Skeletal muscle satellite cell (primary cell): ENCODE measurements around the gene NT5DC1.
"Not testable (repeated sequence)": the region's sequence is repeated elsewhere in the genome, so short reads cannot be mapped to it uniquely, and the experiment has no call there.

Source experiments
- H3K27me3 ChIP-seq: 2 replicates; pipeline ENCODE4 v1.7.0; 2013; ENCODE audit warnings: low read length; ENCODE audit not compliant: control insufficient read depth, insufficient read depth
- H3K36me3 ChIP-seq: 2 replicates; pipeline ENCODE4 v1.7.0; 2013; ENCODE audit warnings: mild to moderate bottlenecking, control low read depth, low read length; ENCODE audit not compliant: insufficient read depth
- H3K4me1 ChIP-seq: 2 replicates; pipeline ENCODE4 v1.7.0; 2013; ENCODE audit warnings: low read length; ENCODE audit not compliant: control insufficient read depth, insufficient read depth
- H3K4me2 ChIP-seq: 2 replicates; pipeline ENCODE4 v1.7.0; 2013; ENCODE audit warnings: mild to moderate bottlenecking, low read length
- H3K4me3 ChIP-seq: 2 replicates; pipeline ENCODE4 v1.7.0; 2013; ENCODE audit warnings: low read length
- H3K9ac ChIP-seq: 2 replicates; pipeline ENCODE4 v1.7.0; 2013; ENCODE audit warnings: mild to moderate bottlenecking, low read depth, low read length, moderate library complexity
- H3K9me3 ChIP-seq: replicated peaks from 2 replicates; pipeline ENCODE4 v1.7.0; 2013; ENCODE audit warnings: mild to moderate bottlenecking, control low read depth, low read length

NT5DC1 gene

GRCh38 chr6:116094041-116094440 is 6.6 kb upstream of the NT5DC1 start:
- Histone ChIP-seq H3K4me1 (no peaks in the 10 kb centered on the region), H3K9ac (no peak overlapping the region), H3K27me3 (no peaks in the 10 kb centered on the region), H3K4me2 (no peak overlapping the region), H3K9me3 (no peaks in the 10 kb centered on the region), H3K36me3 (no peaks in the 10 kb centered on the region), H3K4me3 (no peak overlapping the region)

DNA sequence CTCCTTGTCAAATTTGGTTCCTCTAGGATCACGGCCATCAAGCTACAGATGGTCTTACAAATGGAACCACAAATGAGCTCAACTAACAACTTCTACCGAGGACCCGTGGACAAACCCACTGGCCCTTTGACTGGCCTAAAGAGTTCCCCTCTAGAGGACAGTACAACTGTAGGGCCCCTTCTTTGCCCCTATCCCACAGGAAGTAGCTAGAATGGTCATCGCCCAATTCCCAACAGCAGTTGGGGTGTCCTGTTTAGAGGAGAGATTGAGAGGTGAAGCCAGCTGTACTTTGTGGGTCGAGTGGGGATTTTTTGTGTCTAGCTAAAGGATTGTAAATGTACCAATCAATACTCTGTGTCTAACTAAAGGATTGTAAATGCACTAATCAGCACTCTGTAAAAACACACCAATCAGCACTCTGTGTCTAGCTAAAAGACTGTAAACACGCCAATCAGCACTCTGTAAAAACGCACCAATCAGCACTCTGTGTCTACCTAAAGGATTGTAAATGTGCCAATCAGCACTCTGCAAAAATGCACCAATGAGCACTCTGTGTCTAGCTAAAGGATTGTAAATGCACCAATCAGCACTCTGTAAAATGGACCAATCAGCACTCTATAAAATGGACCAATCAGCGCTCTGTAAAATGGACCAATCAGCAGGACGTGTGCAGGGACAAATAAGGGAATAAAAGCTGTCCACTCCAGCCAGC is 4.4 kb upstream of the NT5DC1 start:
- H3K4me2 ChIP-seq, H3K4me3 ChIP-seq, H3K27me3 ChIP-seq, H3K4me1 ChIP-seq, H3K9me3 ChIP-seq, H3K36me3 ChIP-seq, H3K9ac ChIP-seq: not testable (repeated sequence)

DNA sequence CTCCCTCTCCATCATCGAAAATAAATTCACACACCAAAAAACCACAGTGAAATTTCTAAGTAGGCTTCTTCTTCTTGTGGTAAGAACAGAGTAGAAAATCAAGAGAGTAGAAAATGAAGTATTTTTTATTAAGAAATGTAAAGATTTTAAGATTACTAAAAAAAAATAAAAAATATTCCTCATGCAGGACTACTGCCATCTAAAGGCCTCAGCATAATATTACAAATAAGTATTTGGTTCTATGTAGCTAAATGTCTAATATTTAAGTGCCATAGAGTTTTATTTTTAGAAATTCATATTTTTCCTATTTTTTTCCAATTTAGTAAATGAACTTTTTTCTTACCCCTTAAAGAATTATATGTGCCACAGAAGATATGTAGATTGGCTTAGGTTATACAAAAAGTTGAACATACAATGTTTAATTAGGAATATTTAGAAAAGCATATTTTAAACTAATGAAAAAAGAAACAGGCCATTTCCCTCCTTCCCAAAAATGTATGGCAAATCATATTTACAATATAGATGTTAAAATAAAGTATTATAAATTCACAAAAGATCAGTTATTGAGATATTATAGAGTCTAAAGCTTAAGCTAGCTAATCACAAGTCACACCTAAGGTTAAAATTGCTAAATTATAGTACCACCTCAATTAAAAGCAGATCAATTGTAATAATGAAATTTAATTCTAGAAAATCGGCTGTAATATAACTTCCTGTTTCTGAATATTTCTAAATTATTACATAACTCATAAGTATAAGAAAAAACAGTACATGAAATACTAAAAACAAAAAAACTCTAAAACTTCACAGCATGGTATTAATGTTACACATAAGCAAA is 3.5 kb upstream of the NT5DC1 start:
- Histone ChIP-seq H3K4me2 (no peak overlapping the region), H3K4me1 (peaks cover 12% of the 10 kb centered on the region), H3K9ac (no peak overlapping the region), H3K4me3 (no peak overlapping the region), H3K36me3 (no peaks in the 10 kb centered on the region), H3K27me3 (no peaks in the 10 kb centered on the region), H3K9me3 (no peaks in the 10 kb centered on the region)

DNA sequence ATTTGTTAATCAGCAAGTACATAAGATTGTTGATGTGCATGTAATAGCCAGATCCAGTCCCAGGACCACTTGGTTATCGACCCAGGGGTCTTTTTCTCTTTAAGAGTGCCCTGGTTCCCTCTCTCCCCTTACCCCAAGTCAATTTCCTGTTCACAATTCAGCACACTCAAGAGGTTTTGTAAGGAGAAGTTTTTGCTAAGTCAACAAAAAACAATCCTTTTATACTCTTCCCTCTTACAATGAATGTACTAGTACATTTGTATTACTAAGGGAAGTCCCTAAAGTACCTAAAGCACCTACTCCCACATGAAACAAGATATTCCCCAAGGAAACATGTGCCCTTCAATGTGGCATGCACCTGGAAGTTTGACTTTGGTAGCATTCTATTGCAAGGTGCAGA is 1.6 kb upstream of the NT5DC1 start:
- Histone ChIP-seq H3K9me3 (no peaks in the 10 kb centered on the region), H3K9ac (no peak overlapping the region), H3K4me2 (no peak overlapping the region), H3K4me1 (peaks cover 12% of the 10 kb centered on the region), H3K27me3 (no peaks in the 10 kb centered on the region), H3K4me3 (no peak overlapping the region), H3K36me3 (no peaks in the 10 kb centered on the region)

- no peaks in the 10 kb centered on the region for H3K9me3 ChIP-seq
- peaks cover 12% of the 10 kb centered on the region for H3K4me1 ChIP-seq
- H3K9ac ChIP-seq: peak overlapping the region; percentile 88
- no peaks in the 10 kb centered on the region for H3K27me3 ChIP-seq
- H3K4me3 ChIP-seq: peak overlapping the region; percentile 92
- peak overlapping the region; percentile 93 for H3K4me2 ChIP-seq
- no peaks in the 10 kb centered on the region for H3K36me3 ChIP-seq
These were observed 657 bp downstream of the NT5DC1 start for GRCh38 chr6:116101302-116101718.

DNA sequence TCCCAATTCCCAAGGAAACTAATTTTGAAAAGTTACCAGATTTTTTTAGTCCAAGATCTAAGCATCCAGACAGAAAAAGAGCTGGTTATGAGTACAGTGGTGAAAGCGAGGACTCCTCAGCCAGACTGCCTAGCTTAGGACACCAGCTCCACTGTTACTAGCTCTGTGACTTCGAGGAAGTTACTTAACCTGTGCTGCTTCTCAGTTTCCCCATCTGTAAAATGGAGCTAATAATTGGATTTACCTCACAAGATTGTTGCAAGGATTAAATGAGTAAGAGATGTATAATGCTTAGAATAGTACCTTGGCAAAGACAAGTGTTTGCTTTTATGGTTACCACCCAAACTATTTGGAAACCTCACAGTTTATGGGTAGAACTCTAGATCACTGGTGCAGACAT is 1.1 kb downstream of the NT5DC1 start:
- Histone ChIP-seq H3K4me3 (peak overlapping the region; percentile 92), H3K4me2 (peak overlapping the region; percentile 93), H3K4me1 (peaks cover 12% of the 10 kb centered on the region), H3K27me3 (no peaks in the 10 kb centered on the region), H3K9me3 (no peaks in the 10 kb centered on the region), H3K36me3 (no peaks in the 10 kb centered on the region), H3K9ac (peak overlapping the region; percentile 88)

DNA sequence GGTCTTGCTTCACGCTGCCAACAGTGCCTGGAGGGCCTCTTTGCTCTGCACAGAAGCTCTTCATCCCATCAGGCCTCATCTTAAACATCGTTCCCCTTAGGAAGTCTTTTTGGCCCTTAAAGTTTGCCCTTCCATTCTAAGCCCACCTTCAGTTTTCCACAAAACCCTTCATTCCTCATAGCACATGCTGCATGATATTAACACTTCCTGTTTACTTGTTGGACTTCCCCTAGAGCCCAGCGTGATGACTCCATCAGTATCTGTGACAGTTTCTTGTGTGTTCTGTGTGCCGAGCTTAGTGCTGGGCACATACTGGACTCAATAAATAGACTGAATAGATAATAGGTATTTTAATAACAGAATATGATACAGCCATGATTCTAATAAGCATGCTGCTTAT is 2.2 kb downstream of the NT5DC1 start:
- no peaks in the 10 kb centered on the region for H3K36me3 ChIP-seq
- H3K4me2 ChIP-seq: no peak overlapping the region
- no peak overlapping the region for H3K4me3 ChIP-seq
- no peak overlapping the region for H3K9ac ChIP-seq
- H3K4me1 ChIP-seq: peaks cover 12% of the 10 kb centered on the region
- no peaks in the 10 kb centered on the region for H3K9me3 ChIP-seq
- H3K27me3 ChIP-seq: no peaks in the 10 kb centered on the region

DNA sequence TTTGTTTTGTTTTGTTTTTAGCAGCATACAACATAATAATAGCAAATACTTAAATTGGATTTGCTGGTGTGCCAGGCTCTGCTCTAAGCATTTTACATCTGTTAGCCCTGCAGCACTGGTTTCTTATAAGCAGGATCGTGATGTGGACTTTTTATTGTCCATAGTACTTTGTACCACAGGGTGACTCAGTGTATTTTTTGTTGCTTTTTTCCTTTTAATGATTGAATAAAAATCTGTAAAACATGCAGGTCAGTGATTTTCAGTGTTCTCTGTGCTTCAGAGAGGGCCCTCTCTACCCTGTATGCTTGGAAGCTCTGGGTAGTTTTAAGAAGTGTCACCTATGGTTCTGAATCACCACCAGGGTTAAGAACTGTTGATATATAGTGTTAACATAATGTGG is 4.0 kb downstream of the NT5DC1 start:
- Histone ChIP-seq H3K27me3 (no peaks in the 10 kb centered on the region), H3K4me1 (peaks cover 12% of the 10 kb centered on the region), H3K36me3 (no peaks in the 10 kb centered on the region), H3K4me2 (no peak overlapping the region), H3K9me3 (no peaks in the 10 kb centered on the region), H3K9ac (no peak overlapping the region), H3K4me3 (no peak overlapping the region)

GRCh38 chr6:116105247-116105646 is 4.6 kb downstream of the NT5DC1 start:
- peaks cover under 1% of the 10 kb centered on the region for H3K36me3 ChIP-seq
- no peak overlapping the region for H3K9ac ChIP-seq
- peaks cover 9% of the 10 kb centered on the region for H3K4me1 ChIP-seq
- H3K4me3 ChIP-seq: no peak overlapping the region
- H3K4me2 ChIP-seq: no peak overlapping the region
- no peaks in the 10 kb centered on the region for H3K9me3 ChIP-seq
- H3K27me3 ChIP-seq: no peaks in the 10 kb centered on the region

GRCh38 chr6:116106146-116106545 is 5.5 kb downstream of the NT5DC1 start:
- H3K27me3 ChIP-seq: no peaks in the 10 kb centered on the region
- no peak overlapping the region for H3K4me2 ChIP-seq
- H3K4me3 ChIP-seq: no peak overlapping the region
- H3K9ac ChIP-seq: no peak overlapping the region
- peaks cover 10% of the 10 kb centered on the region for H3K36me3 ChIP-seq
- H3K4me1 ChIP-seq: peaks cover 8% of the 10 kb centered on the region
- H3K9me3 ChIP-seq: no peaks in the 10 kb centered on the region

DNA sequence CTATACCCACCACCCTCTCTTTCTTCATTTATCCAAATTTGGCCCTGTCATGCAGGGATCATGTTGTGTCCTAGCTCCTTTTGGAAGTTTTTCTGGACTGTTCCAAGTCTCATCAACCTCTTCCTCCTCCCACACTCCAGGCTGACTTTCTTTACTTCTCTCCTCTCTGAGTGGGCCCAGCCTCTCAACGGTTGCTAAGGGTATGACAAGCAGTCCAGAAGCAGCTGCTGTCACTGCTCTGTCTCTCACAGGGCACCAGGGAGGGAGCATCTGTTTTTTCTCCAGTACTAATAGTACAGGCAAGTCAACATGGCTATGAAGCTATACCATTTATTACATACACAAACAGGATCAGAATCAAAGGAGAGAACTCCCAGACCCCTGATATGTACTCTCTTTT is 8.2 kb downstream of the NT5DC1 start:
- H3K9ac ChIP-seq: no peak overlapping the region
- peaks cover 18% of the 10 kb centered on the region for H3K36me3 ChIP-seq
- H3K4me3 ChIP-seq: no peak overlapping the region
- no peaks in the 10 kb centered on the region for H3K9me3 ChIP-seq
- H3K4me1 ChIP-seq: no peaks in the 10 kb centered on the region
- no peak overlapping the region for H3K4me2 ChIP-seq
- H3K27me3 ChIP-seq: no peaks in the 10 kb centered on the region
